ENCODE data around the gene GJB6. TPM values are rescaled to one million over a fixed set of nuclear protein-coding genes. Genes with fewer than 3 reads are reported as not detected.

GJB6 gene
- total RNA-seq, 1 experiment from 2014 or later, result not detected

DNA sequence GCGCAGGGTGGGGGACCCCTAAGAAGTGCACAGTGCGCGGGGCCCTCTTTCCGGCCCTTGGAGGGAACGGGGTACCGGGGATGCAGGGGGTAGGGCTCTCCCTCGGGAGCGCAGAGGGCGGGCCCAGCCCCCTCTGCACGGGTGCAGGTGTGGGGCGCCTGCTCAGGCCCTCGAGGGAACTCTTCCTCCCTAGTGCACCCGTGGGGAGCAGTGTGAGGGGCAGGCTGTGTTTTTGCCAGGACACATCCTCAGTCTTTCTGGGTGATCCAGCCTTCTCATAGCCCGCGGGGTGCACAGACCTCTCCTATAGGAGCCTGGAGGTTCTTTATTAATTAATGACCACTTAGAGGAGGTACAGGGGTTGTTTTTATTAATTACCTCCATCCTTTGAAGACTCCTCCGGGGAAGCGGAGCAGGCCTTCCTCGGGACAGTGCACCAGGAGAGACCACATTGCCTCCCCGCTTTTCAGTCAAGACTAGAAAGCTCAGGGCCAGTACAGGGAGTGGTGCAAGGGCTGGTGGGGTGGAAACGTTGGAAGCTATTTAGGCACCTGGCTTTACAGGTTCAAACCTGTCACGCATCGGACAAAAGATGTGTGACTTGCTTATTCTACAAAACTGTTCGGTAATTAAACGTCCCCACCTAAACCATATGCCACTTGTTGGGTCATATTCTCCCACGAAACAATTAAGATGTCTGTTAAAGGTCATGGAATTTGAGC lies 598 bp upstream of the GJB6 start (continued):
- TF ChIP-seq ZNF232 (CRISPR knock-in tag; IDR thresholded peaks at IDR 0.05) (no peak), CREM (CRISPR knock-in tag; IDR thresholded peaks at IDR 0.05) (no peak), FOXP1 (CRISPR knock-in tag; IDR thresholded peaks at IDR 0.05; ENCODE audit: borderline replicate concordance) (no peak), NFE2L1 (CRISPR knock-in tag; IDR thresholded peaks at IDR 0.05) (no peak)
- TF ChIP-seq, protein P1, sequence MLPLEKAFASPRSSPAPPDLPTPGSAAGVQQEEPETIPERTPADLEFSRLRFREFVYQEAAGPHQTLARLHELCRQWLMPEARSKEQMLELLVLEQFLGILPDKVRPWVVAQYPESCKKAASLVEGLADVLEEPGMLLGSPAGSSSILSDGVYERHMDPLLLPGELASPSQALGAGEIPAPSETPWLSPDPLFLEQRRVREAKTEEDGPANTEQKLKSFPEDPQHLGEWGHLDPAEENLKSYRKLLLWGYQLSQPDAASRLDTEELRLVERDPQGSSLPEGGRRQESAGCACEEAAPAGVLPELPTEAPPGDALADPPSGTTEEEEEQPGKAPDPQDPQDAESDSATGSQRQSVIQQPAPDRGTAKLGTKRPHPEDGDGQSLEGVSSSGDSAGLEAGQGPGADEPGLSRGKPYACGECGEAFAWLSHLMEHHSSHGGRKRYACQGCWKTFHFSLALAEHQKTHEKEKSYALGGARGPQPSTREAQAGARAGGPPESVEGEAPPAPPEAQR (CRISPR knock-in tag; IDR thresholded peaks at IDR 0.05), result no peak
- TF ChIP-seq, protein P2, sequence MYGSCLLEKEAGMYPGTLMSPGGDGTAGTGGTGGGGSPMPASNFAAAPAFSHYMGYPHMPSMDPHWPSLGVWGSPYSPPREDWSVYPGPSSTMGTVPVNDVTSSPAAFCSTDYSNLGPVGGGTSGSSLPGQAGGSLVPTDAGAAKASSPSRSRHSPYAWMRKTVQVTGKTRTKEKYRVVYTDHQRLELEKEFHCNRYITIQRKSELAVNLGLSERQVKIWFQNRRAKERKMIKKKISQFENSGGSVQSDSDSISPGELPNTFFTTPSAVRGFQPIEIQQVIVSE (CRISPR knock-in tag; IDR thresholded peaks at IDR 0.05; ENCODE audit: borderline replicate concordance), result no peak
- TF ChIP-seq, protein P3, sequence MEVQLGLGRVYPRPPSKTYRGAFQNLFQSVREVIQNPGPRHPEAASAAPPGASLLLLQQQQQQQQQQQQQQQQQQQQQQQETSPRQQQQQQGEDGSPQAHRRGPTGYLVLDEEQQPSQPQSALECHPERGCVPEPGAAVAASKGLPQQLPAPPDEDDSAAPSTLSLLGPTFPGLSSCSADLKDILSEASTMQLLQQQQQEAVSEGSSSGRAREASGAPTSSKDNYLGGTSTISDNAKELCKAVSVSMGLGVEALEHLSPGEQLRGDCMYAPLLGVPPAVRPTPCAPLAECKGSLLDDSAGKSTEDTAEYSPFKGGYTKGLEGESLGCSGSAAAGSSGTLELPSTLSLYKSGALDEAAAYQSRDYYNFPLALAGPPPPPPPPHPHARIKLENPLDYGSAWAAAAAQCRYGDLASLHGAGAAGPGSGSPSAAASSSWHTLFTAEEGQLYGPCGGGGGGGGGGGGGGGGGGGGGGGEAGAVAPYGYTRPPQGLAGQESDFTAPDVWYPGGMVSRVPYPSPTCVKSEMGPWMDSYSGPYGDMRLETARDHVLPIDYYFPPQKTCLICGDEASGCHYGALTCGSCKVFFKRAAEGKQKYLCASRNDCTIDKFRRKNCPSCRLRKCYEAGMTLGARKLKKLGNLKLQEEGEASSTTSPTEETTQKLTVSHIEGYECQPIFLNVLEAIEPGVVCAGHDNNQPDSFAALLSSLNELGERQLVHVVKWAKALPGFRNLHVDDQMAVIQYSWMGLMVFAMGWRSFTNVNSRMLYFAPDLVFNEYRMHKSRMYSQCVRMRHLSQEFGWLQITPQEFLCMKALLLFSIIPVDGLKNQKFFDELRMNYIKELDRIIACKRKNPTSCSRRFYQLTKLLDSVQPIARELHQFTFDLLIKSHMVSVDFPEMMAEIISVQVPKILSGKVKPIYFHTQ (CRISPR knock-in tag; IDR thresholded peaks at IDR 0.05), result no peak
- TF ChIP-seq, protein P4, sequence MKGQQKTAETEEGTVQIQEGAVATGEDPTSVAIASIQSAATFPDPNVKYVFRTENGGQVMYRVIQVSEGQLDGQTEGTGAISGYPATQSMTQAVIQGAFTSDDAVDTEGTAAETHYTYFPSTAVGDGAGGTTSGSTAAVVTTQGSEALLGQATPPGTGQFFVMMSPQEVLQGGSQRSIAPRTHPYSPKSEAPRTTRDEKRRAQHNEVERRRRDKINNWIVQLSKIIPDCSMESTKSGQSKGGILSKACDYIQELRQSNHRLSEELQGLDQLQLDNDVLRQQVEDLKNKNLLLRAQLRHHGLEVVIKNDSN (CRISPR knock-in tag; IDR thresholded peaks at IDR 0.05), result no peak

DNA sequence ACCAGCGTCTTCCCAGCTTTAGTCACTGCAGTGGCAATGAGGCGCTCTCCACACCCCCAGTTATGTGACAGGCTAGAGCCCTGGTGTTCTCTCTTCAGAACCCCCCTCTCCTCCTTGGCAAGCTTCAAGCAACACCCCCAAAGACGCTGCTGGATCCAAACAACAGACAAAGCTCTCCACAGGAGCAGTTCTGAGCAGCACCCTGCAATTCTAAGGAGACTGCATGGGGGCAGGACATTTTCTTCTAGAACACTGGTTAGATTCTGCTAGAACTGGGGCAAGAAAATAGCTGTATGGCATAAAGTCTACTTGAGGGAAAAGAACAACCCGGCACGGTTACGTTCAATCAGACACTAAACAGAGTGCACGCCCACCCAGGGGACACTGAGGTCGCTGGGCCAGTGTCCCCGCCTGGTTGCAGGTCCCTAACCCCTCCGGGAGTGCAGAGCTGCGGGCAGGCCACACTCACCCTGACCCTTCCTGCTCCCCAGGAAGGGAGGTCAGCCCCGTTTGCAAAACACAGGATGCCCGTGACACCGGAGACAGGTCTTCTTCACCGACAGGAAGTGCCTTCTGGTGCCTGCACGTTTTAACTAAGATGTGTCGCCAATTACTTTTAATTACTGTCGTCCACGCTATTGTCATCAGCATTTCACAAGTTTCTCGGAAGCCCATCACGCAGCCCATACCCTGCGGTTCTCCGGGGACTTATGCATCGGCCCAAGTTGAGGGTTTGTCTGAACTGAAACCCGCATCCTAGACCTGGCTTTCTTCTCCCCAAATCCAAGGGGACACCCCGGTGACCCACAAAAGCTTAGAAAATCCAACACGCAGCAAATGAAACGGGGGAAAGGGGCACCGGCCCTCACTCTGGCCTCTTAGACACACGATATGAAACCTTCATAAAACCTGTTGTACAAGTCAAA lies 943 bp downstream of the GJB6 start:
- peak; percentile 31 for ATAC-seq
- no peak for TF ChIP-seq TP53 (CRISPR knock-in tag; IDR thresholded peaks at IDR 0.05)
- no peak for TF ChIP-seq ZNF263 (CRISPR knock-in tag; IDR thresholded peaks at IDR 0.05; ENCODE audit: low read depth)
- TF ChIP-seq FOXK1 (CRISPR knock-in tag; IDR thresholded peaks at IDR 0.05), result peak; percentile 31; the same call in 1 of the 2 replicates
- TF ChIP-seq GABPB1 (CRISPR knock-in tag; IDR thresholded peaks at IDR 0.05), result no peak
- no peak for TF ChIP-seq ELF4 (CRISPR knock-in tag; IDR thresholded peaks at IDR 0.05; ENCODE audit: low read depth)
- TF ChIP-seq NR1H2 (CRISPR knock-in tag; IDR thresholded peaks at IDR 0.05), result no peak
- no peak for TF ChIP-seq HMGA2 (CRISPR knock-in tag; IDR thresholded peaks at IDR 0.05)
- POLR2A ChIA-PET, result no interaction called here
- Mint-ChIP-seq H3K36me3 (no peaks in the 10 kb centered on the region), H3K27ac (no peak overlapping the region), H3K27me3 (ENCODE audit: low read depth) (peaks cover 82% of the 10 kb centered on the region), H3K4me1 (peaks cover 9% of the 10 kb centered on the region), H3K9me3 (no peaks in the 10 kb centered on the region), H3K4me3 (peak overlapping the region; percentile 72)
- CTCF ChIA-PET, result interaction anchor here (1.4 kb wide), 1 partner anchor 34 kb away, joined by 10 read pairs; no protein-coding TSS in a partner anchor
- peak; percentile 28 for DNase-seq (ENCODE audit: low spot score)

DNA sequence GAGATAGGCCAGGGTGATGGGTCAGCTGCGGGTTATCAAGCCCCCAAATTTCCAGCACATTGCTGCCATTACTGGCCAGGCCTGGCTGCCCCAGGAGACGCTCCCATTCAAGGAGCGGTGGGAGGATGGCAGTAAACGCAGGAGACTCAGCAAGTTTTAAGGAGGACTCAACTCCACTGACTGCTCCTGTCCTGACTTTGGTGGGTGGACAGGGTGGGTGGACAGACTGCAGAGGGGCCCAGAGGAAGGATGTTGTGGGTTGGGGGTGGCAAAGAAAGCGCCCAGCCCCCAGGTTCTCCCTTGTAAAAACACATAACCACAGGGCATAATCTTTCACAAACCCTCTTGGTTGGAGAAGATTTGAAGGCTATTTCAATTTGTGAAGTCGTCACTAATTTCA lies 4.4 kb downstream of the GJB6 start:
- ChIA-PET CTCF (interaction anchor here (0.6 to 1.5 kb wide), 2 partner anchors 30 to 45 kb away, joined by 3 to 10 read pairs; no protein-coding TSS in a partner anchor), POLR2A (no interaction called here)

More for the DNA sequence above, 4.4 kb downstream of the GJB6 start:
- H3K4me3 Mint-ChIP-seq, result no peak overlapping the region
- H3K4me1 Mint-ChIP-seq, result peaks cover 9% of the 10 kb centered on the region
- no peak overlapping the region for H3K27ac Mint-ChIP-seq
- peaks cover 57% of the 10 kb centered on the region for H3K27me3 Mint-ChIP-seq (ENCODE audit: low read depth)
- no peak for TF ChIP-seq NR3C1 (CRISPR knock-in tag; conservative IDR thresholded peaks at IDR 0.05; ENCODE audit: low read depth)
- TF ChIP-seq JAZF1 (CRISPR knock-in tag; IDR thresholded peaks at IDR 0.05), result no peak
- TF ChIP-seq, protein P5, sequence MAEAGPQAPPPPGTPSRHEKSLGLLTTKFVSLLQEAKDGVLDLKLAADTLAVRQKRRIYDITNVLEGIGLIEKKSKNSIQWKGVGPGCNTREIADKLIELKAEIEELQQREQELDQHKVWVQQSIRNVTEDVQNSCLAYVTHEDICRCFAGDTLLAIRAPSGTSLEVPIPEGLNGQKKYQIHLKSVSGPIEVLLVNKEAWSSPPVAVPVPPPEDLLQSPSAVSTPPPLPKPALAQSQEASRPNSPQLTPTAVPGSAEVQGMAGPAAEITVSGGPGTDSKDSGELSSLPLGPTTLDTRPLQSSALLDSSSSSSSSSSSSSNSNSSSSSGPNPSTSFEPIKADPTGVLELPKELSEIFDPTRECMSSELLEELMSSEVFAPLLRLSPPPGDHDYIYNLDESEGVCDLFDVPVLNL (CRISPR knock-in tag; IDR thresholded peaks at IDR 0.05; ENCODE audit: borderline replicate concordance, low read depth), result no peak
- TF ChIP-seq FOXK1 (CRISPR knock-in tag; IDR thresholded peaks at IDR 0.05), result no peak
- TF ChIP-seq, protein P6, sequence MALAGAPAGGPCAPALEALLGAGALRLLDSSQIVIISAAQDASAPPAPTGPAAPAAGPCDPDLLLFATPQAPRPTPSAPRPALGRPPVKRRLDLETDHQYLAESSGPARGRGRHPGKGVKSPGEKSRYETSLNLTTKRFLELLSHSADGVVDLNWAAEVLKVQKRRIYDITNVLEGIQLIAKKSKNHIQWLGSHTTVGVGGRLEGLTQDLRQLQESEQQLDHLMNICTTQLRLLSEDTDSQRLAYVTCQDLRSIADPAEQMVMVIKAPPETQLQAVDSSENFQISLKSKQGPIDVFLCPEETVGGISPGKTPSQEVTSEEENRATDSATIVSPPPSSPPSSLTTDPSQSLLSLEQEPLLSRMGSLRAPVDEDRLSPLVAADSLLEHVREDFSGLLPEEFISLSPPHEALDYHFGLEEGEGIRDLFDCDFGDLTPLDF (CRISPR knock-in tag; IDR thresholded peaks at IDR 0.05), result no peak
- TF ChIP-seq EMX1 (CRISPR knock-in tag; IDR thresholded peaks at IDR 0.05), result no peak
- TF ChIP-seq ETV6 (CRISPR knock-in tag; IDR thresholded peaks at IDR 0.05), result no peak
- no peak for TF ChIP-seq FOXP1 (CRISPR knock-in tag; IDR thresholded peaks at IDR 0.05; ENCODE audit: borderline replicate concordance)
- no peaks in the 10 kb centered on the region for H3K36me3 Mint-ChIP-seq
- DNase-seq (ENCODE audit: low spot score) (no peak), ATAC-seq (no peak)
- no peaks in the 10 kb centered on the region for H3K9me3 Mint-ChIP-seq

Data from WTC11 (cell line).